Renal pelvis (tissue), 4 donors: ENCODE data around the gene MYO16. TPM values are rescaled to one million over a fixed set of nuclear protein-coding genes. Genes with fewer than 3 reads are reported as not detected.

Experiments used
- DNase-seq: peaks from one replicate; pipeline ENCODE4 v3.0.0-alpha.2; 2013
- polyA plus RNA-seq, 3 donors: library from polyadenylated mRNA; unstranded; fragments of 120-200 nt; gene quantifications; one replicate each; pipeline ENCODE4 v1.2.1, GENCODE V29; 2013; ENCODE audit not compliant: insufficient read length in 3 of 3

The MYO16 gene
- polyA plus RNA-seq, 3 donors, result 0.26 to 0.54 (median 0.52) TPM

- DNase-seq, result no peak
These were observed 33.1 kb downstream of the MYO16 start for GRCh38 chr13:108662528-108662927.

DNA sequence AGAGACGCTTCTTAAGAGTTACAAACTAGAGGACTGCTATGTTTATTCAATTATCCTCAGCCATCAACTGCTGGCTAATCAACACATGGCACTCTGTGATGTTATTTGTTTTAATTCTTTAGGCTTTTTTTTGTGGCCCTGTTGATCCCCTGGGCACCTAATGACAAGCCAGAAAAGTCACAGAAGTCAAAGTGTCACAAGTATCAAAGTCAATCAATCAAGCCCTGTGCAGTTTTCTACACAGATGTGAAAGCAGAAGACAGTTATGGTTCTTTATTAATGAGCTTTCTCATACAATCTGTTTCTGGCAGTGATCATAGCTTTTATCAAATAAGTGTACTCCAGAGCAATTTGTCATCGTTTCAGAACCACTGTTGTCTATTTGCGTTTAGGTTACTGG is 34.3 kb downstream of the MYO16 start:
- no peak for DNase-seq

DNA sequence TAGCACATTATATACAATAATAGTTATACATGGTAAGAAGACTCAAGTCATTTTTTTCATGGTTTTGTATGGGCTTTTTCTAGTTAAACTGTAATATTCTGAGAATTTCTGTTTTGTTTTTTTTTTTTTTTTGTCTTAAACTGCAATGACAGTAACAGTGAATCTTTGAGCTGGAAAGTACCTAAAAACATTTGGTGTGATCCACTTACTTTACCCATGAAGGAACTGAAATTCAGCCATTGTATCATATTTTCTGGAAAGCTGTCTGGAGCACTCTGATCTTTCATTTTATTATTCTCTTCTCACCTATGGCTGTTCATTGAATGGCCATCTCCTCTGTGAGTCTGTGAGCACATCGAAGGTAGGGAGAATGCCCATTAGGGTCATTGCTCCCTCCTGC is 37.8 kb downstream of the MYO16 start:
- no peak for DNase-seq

GRCh38 chr13:108669381-108669780 is 40.0 kb downstream of the MYO16 start:
- DNase-seq, result no peak

GRCh38 chr13:108674346-108674745 is 44.9 kb downstream of the MYO16 start:
- DNase-seq, result no peak

GRCh38 chr13:108674771-108675170 is 45.4 kb downstream of the MYO16 start:
- no peak for DNase-seq

- DNase-seq, result no peak
These were observed 47.2 kb downstream of the MYO16 start for GRCh38 chr13:108676620-108677019.

GRCh38 chr13:108677806-108678205 is 48.4 kb downstream of the MYO16 start:
- no peak for DNase-seq

GRCh38 chr13:108680011-108680410 is 50.6 kb downstream of the MYO16 start:
- no peak for DNase-seq

DNA sequence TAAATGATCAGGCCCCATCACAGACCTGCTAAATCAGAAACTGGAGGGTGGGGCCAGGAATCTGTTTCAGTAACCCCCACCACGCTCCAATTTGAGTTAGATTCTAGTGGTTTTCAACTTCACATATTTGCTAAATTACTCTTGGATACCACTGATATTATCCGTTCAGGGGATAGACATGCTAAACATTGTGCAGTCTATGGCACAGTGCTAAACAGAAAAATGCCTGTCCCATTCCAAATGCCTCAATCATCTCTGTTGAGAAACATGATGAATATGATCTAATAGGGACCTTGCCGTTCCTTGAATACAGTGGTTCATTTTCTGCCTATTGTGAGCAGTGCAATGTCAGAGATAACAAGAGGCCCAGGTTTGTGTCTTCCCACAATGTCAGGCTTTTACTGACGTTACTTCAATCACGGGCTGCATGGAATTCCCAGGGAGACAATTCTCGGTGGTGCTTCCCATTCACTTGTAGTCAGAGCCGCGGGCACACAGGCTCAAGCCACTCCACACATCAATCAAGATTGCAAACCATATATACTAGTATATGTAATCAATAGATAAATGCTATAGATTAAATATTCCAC is 52.7 kb downstream of the MYO16 start:
- DNase-seq, result no peak

- DNase-seq, result no peak
These were observed 53.3 kb downstream of the MYO16 start for GRCh38 chr13:108682714-108683113.

DNA sequence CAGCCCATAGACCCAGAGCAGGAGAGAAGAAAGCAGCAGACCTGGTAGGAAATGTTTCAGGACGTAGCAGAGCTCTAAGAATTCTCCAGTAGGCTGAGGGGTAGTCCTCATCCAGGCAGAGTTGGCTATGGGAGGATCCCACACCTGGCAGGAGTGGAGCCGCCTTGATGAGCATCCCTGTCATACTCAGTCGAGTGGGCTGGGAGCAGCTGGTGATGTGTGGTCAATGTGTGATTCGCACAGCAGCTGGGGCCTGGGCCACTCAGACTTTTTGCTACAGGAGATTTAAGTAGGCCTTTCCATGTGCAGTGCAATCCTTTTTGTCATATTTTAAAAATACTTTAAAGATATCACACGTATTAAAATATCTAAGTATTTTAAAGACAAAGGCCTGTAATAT is 56.6 kb downstream of the MYO16 start:
- DNase-seq, result no peak

DNA sequence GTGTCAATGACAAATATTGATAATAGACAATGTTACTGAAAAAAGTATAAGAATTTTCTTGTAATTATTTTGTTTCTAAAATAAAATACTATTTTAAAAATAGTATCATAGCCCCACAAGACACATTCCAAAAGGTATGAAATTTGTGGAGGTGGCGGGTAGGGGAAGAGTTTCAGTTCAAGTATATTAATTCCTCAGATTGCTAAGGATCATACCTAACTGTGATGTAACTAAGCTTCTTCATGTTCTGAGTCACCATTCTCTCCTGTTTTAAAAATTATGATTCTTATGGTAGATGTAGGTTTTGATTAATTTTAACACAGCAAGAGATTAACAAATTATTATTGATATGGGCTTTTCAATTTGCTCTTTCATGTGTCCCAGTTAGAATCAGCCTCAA is 61.3 kb downstream of the MYO16 start:
- DNase-seq, result no peak

DNA sequence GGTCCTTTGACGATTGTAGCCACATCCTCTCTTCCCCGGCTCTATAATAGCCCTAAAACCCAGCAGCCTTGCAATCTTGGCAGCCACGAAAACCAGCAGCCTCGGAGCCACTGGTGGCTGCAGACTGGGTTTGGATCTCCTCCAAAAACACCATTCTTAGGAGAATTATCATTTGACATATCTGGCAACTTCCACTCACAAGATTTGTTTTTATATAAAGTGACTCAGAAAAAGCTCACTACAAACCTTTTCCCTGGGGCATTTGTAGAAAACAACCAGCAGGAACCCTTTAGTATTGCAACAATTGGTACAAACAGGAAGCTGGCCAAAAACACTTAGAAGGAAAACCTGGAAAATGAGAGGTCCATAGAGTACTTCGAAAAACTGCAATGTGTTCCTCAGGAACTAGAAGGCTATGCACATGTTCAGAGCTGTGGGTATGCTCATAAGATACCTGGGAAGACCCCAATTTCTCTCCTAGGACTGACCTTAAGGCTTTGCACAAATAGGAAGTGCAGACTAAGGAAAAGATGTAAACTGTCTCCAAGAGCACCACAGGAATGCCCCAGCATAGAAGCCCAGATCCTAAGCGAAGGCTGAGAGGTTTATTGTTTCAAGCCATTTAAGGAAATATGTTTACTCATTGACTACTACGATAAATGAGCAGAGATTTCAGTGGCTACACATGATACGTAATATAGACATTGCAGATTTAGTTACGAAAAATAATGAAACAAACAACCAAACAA is 71.2 kb downstream of the MYO16 start:
- DNase-seq, result no peak

GRCh38 chr13:108702171-108702570 is 72.8 kb downstream of the MYO16 start:
- no peak for DNase-seq

DNA sequence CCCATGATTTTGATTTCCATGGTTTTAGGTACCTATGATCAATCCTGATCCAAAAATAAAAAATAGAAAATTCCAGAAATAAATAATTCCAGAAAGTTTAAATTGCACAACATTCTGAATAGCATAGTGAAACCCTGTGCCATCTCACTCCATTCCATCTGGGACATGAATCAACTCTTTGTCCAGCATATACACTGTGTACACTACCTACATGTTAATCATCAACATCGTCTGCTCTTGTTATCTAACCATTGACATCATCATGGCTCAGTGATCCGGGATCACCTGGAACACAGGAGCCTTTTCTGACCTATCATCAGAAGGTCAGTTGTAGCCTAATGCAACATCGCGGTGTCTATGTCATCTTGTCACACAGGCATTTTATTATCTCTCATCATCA is 75.6 kb downstream of the MYO16 start:
- DNase-seq, result no peak

DNA sequence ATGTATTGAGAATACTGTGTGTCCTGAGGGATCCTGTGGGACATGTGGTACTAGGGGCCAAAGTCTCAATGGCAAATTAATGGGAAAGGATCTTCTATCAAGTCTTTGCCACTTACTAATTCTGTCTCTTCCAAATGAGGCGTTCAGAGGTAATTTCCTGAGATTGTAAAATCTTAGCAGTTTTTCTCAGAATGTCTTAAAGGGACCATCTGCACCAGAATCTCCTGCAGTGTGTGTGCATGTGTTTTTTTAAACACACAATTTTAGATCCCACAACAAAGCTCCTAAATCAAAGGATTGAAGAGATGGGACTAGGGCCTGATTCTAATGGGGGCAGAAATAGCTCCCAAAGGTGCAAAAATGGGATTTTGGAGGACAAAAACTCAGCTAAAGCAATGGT is 78.2 kb downstream of the MYO16 start:
- no peak for DNase-seq

GRCh38 chr13:108708921-108709320 is 79.5 kb downstream of the MYO16 start:
- no peak for DNase-seq

GRCh38 chr13:108711386-108711785 is 82.0 kb downstream of the MYO16 start:
- no peak for DNase-seq

- DNase-seq, result no peak
These were observed 96.1 kb downstream of the MYO16 start for GRCh38 chr13:108725471-108725870.

- DNase-seq, result no peak
These were observed 99.0 kb downstream of the MYO16 start for GRCh38 chr13:108728370-108728769.

GRCh38 chr13:108733022-108733560 is 103.7 kb downstream of the MYO16 start:
- DNase-seq, result no peak

- DNase-seq, result no peak
These were observed 105.3 kb downstream of the MYO16 start for GRCh38 chr13:108734676-108735075.

- DNase-seq, result no peak
These were observed 112.5 kb downstream of the MYO16 start for GRCh38 chr13:108741930-108742329.
